CD4-positive, alpha-beta T cell (primary cell): ENCODE measurements around the gene ZNF18. TPM values are rescaled to one million over a fixed set of nuclear protein-coding genes. Genes with fewer than 3 reads are reported as not detected.

Experiments
- ATAC-seq: fragments of 200-7000 bp; cut with Tn5 transposase; one replicate; pipeline ENCODE4 v1.10.0; 2022; ENCODE audit warnings: mild to moderate bottlenecking; ENCODE audit not compliant: poor library complexity
- CTCF ChIA-PET: fragments of 350-600 bp; sonication (Branson Sonifier 250); formaldehyde crosslinking; loops from one replicate; lab custom pipeline; 2021; ENCODE audit warnings: antibody characterized with exemption, inconsistent platforms; lab: Charles Lee
- POLR2A ChIA-PET: fragments of 350-600 bp; sonication (Branson Sonifier 250); formaldehyde crosslinking; loops from one replicate; lab custom pipeline; 2021; ENCODE audit warnings: antibody characterized with exemption, inconsistent platforms; lab: Charles Lee
- DNase-seq, 14 experiments: peaks; one replicate each; pipeline ENCODE4 v3.0.0-alpha.2; 2013 to 2020; ENCODE audit warnings: mixed read lengths in 2 of 14
- H3K27ac ChIP-seq, 2 donors: one replicate each; pipeline versions ENCODE4 v1.5.1 to v1.7.0; 2013; ENCODE audit warnings: low read length in 2 of 2, low read depth in 1 of 2, mild to moderate bottlenecking in 1 of 2
- H3K27me3 ChIP-seq, 2 experiments: 1 replicate in 1 of 2; 2 replicates in 1 of 2; pipeline versions ENCODE4 v1.6.1 to v1.7.0; 2013; ENCODE audit warnings: low read length in 2 of 2, control low read depth in 1 of 2, mild to moderate bottlenecking in 1 of 2, moderate library complexity in 1 of 2; ENCODE audit not compliant: insufficient read depth in 2 of 2, control insufficient read depth in 1 of 2
- H3K36me3 ChIP-seq: one replicate; pipeline ENCODE4 v1.6.1; 2013; ENCODE audit warnings: low read length, control low read depth; ENCODE audit not compliant: insufficient read depth
- H3K4me1 ChIP-seq: one replicate; pipeline ENCODE4 v1.6.1; 2013; ENCODE audit warnings: low read length, control low read depth; ENCODE audit not compliant: insufficient read depth
- H3K4me3 ChIP-seq: one replicate; pipeline ENCODE4 v1.5.1; 2013; ENCODE audit warnings: mild to moderate bottlenecking, low read length, moderate library complexity
- H3K9me3 ChIP-seq, 2 experiments: 1 replicate in 1 of 2; 2 replicates in 1 of 2; pipeline versions ENCODE4 v1.6.1 to v1.7.0; 2013; ENCODE audit warnings: low read length in 2 of 2, mild to moderate bottlenecking in 2 of 2, control low read depth in 1 of 2, moderate library complexity in 1 of 2; ENCODE audit not compliant: control insufficient read depth in 1 of 2, insufficient read depth in 1 of 2
- H3K27ac Mint-ChIP-seq: one replicate; pipeline ENCODE4 v1.8.0; 2020; ENCODE audit warnings: mixed read lengths
- H3K27me3 Mint-ChIP-seq: one replicate; pipeline ENCODE4 v1.8.0; 2021; ENCODE audit warnings: mixed read lengths
- H3K36me3 Mint-ChIP-seq: one replicate; pipeline ENCODE4 v1.8.0; 2021; ENCODE audit warnings: low read depth, mixed read lengths
- H3K4me1 Mint-ChIP-seq: one replicate; pipeline ENCODE4 v1.8.0; 2021; ENCODE audit warnings: low read depth, mixed read lengths
- H3K4me3 Mint-ChIP-seq: one replicate; pipeline ENCODE4 v1.8.0; 2020; ENCODE audit warnings: mild to moderate bottlenecking, mixed read lengths
- H3K9me3 Mint-ChIP-seq: one replicate; pipeline ENCODE4 v1.8.0; 2020; ENCODE audit warnings: mixed read lengths
- CTCF ChIP-seq: fragments of 200-600 bp; IDR thresholded peaks from one replicate; pipeline ENCODE4 v1.8.0; 2022; ENCODE audit warnings: antibody characterized with exemption, mild to moderate bottlenecking
- intact Hi-C, 2 experiments: fragments of 100-400 bp; cut with DNase I in 1 of 2; cut with micrococcal nuclease in 1 of 2; formaldehyde crosslinking; loops; one replicate each; pipeline versions ENCODE4 v1.15.1 to v1.9.0; 2023 to 2025; cut with DNase I, micrococcal nuclease
- total RNA-seq, 174 experiments: library from RNA in 2 of 174; stranded (reverse) in 2 of 174; gene quantifications; one replicate each; pipeline ENCODE4 v1.2.3 and lab custom pipeline; 2021 to 2026

The ZNF18 gene
- total RNA-seq, 2 experiments from 2014 or later, result 11.4 to 11.5 TPM

GRCh38 chr17:11940904-11941303, 56.4 kb downstream of the ZNF18 start:
- Histone ChIP-seq H3K4me3 (no peak overlapping the region), H3K27me3 (peaks cover 0 to 3% of the 10 kb centered on the region in 2 experiments), H3K4me1 (no peaks in the 10 kb centered on the region), H3K36me3 (no peaks in the 10 kb centered on the region), H3K9me3 (peaks cover 0 to 8% of the 10 kb centered on the region in 2 experiments), H3K27ac (no peak overlapping the region)
- no peak overlapping the region for H3K27ac Mint-ChIP-seq
- peaks cover 8% of the 10 kb centered on the region for H3K27me3 Mint-ChIP-seq
- no peak for TF ChIP-seq CTCF
- intact Hi-C loops, result no loop called here
- ATAC-seq (no peak), DNase-seq (no peak)
- H3K9me3 Mint-ChIP-seq, result peaks cover 3% of the 10 kb centered on the region
- no peak overlapping the region for H3K4me3 Mint-ChIP-seq
- ChIA-PET CTCF (no interaction called here), POLR2A (no interaction called here)
- no peaks in the 10 kb centered on the region for H3K4me1 Mint-ChIP-seq
- no peaks in the 10 kb centered on the region for H3K36me3 Mint-ChIP-seq

- H3K27me3 ChIP-seq, result peaks cover 0 to 3% of the 10 kb centered on the region in 2 experiments
- POLR2A ChIA-PET, result no interaction called here
- CTCF ChIA-PET, result no interaction called here
- Mint-ChIP-seq H3K36me3 (no peaks in the 10 kb centered on the region), H3K27me3 (peaks cover 9% of the 10 kb centered on the region), H3K4me3 (no peak overlapping the region), H3K27ac (no peak overlapping the region), H3K4me1 (no peaks in the 10 kb centered on the region), H3K9me3 (peaks cover 3% of the 10 kb centered on the region)
- DNase-seq (peak in 1 of 14 experiments; percentile 3), ATAC-seq (no peak)
- H3K4me3 ChIP-seq, result no peak overlapping the region
- H3K9me3 ChIP-seq, result peaks cover 0 to 3% of the 10 kb centered on the region in 2 experiments
- no peak overlapping the region for H3K27ac ChIP-seq
- TF ChIP-seq CTCF, result no peak
- intact Hi-C loops, result no loop called here
- H3K36me3 ChIP-seq, result no peaks in the 10 kb centered on the region
- no peaks in the 10 kb centered on the region for H3K4me1 ChIP-seq
These were observed 61.4 kb downstream of the ZNF18 start for GRCh38 chr17:11935734-11936406.

- H3K36me3 ChIP-seq, result no peaks in the 10 kb centered on the region
- Mint-ChIP-seq H3K9me3 (peaks cover 3% of the 10 kb centered on the region), H3K4me1 (no peaks in the 10 kb centered on the region), H3K27ac (no peak overlapping the region), H3K27me3 (peaks cover 9% of the 10 kb centered on the region), H3K4me3 (no peak overlapping the region), H3K36me3 (no peaks in the 10 kb centered on the region)
- no peaks in the 10 kb centered on the region for H3K4me1 ChIP-seq
- TF ChIP-seq CTCF, result no peak
- H3K27me3 ChIP-seq, result no peaks in the 10 kb centered on the region
- ChIA-PET CTCF (no interaction called here), POLR2A (no interaction called here)
- no peak overlapping the region for H3K27ac ChIP-seq
- no peak overlapping the region for H3K4me3 ChIP-seq
- intact Hi-C loops, result no loop called here
- H3K9me3 ChIP-seq, result peaks cover 0 to 3% of the 10 kb centered on the region in 2 experiments
- no peak for ATAC-seq
- DNase-seq, result no peak
These were observed 64.9 kb downstream of the ZNF18 start for GRCh38 chr17:11932337-11932898.
